K562 (cell line): ENCODE results near the gene PLPP7. TPM values are rescaled to one million over a fixed set of nuclear protein-coding genes. Genes with fewer than 3 reads are reported as not detected.

Experiments
- ATAC-seq: fragments of 200-7000 bp; cut with Tn5 transposase; 3 replicates; pipeline ENCODE4 v1.9.1; 2020; ENCODE audit warnings: moderate library complexity
- BruUV-seq: library from RNA; stranded (reverse); fragments of 400-500 nt; replicated peaks from 2 replicates; lab custom pipeline; 2021; lab: Mats Ljungman, UMichigan
- CTCF ChIA-PET: fragments of 300-600 bp; formaldehyde crosslinking; extraction: SDS; loops from one replicate; lab custom pipeline; 2021; ENCODE audit warnings: low intra/inter-chr PET ratio; lab: Yijun Ruan, JAX
- POLR2A ChIA-PET: fragments of 300-600, 350-650 bp; sonication (Branson Sonifier 250); formaldehyde crosslinking; extraction: SDS; loops from one replicate; lab custom pipeline; 2021; ENCODE audit warnings: antibody characterized with exemption, inconsistent platforms; lab: Yijun Ruan, JAX
- DNase-seq, 4 experiments: peaks; one replicate each; pipeline versions ENCODE4 v3.0.0 to v3.0.0-alpha.2; 2011 to 2018; ENCODE audit warnings: low spot score in 3 of 4, mixed read lengths in 3 of 4; ENCODE audit errors: extremely low read depth in 1 of 4
- FAIRE-seq: peaks from 2 replicates; lab custom pipeline; 2011; peaks lifted over from hg19 to GRCh38; lab: Jason Lieb, UNC
- H2AFZ ChIP-seq: 2 replicates; pipeline ENCODE4 v1.6.0; 2011; ENCODE audit warnings: low read depth, low read length, control low read depth, inconsistent platforms
- H3K27ac ChIP-seq: fragments of 200-600 bp; 3 replicates; pipeline ENCODE4 v1.8.0; 2011; ENCODE audit warnings: low read depth, mild to moderate bottlenecking, control low read depth, inconsistent platforms, low read length, moderate library complexity, mixed read lengths; ENCODE audit errors: extremely low read depth
- H3K27me3 ChIP-seq, 2 experiments: fragments of 300-600 bp in 1 of 2; 2 replicates in 1 of 2; 3 replicates in 1 of 2; pipeline versions ENCODE4 v1.6.0 to v1.8.0; 2011; ENCODE audit warnings: inconsistent platforms in 2 of 2, low read length in 2 of 2, mild to moderate bottlenecking in 1 of 2, mixed read lengths in 1 of 2, moderate library complexity in 1 of 2; ENCODE audit not compliant: control insufficient read depth in 2 of 2, insufficient read depth in 2 of 2
- H3K36me3 ChIP-seq: fragments of 300-600 bp; 3 replicates; pipeline ENCODE4 v1.8.0; 2011; ENCODE audit warnings: mild to moderate bottlenecking, low read length, inconsistent platforms; ENCODE audit not compliant: control insufficient read depth, insufficient read depth
- H3K4me1 ChIP-seq, 2 experiments: fragments of 200-600 bp in 1 of 2; replicated peaks in 1 of 2; 2 replicates in 1 of 2; 3 replicates in 1 of 2; pipeline versions ENCODE4 v1.5.1 to v1.8.0; 2011; ENCODE audit warnings: inconsistent platforms in 2 of 2, low read length in 2 of 2, mild to moderate bottlenecking in 1 of 2, mixed read lengths in 1 of 2, moderate library complexity in 1 of 2; ENCODE audit not compliant: control insufficient read depth in 2 of 2, insufficient read depth in 2 of 2
- H3K4me2 ChIP-seq: 2 replicates; pipeline ENCODE4 v1.6.1; 2011; ENCODE audit warnings: low read length, control low read depth, inconsistent platforms, mixed read lengths; ENCODE audit not compliant: insufficient read depth
- H3K4me3 ChIP-seq: fragments of 200-600 bp; sonication (generic), shearing (Covaris generic); 2 replicates; pipeline ENCODE4 v1.5.1; 2016; ENCODE audit warnings: control low read depth, inconsistent platforms
- H3K79me2 ChIP-seq: fragments of 200-600 bp; 3 replicates; pipeline ENCODE4 v1.8.0; 2011; ENCODE audit warnings: low read length, inconsistent platforms; ENCODE audit not compliant: control insufficient read depth, insufficient read depth
- H3K9ac ChIP-seq, 2 experiments: 2 replicates each; pipeline versions ENCODE4 v1.6.0 to v1.6.1; 2011; ENCODE audit warnings: low read depth in 2 of 2, low read length in 2 of 2, control low read depth in 1 of 2, inconsistent platforms in 1 of 2, mild to moderate bottlenecking in 1 of 2, mixed read lengths in 1 of 2; ENCODE audit not compliant: insufficient read depth in 1 of 2
- H3K9me1 ChIP-seq: one replicate; pipeline ENCODE4 v1.6.0; 2011; ENCODE audit warnings: inconsistent platforms, mild to moderate bottlenecking, low read length, moderate library complexity; ENCODE audit not compliant: control insufficient read depth, insufficient read depth
- H3K9me3 ChIP-seq: replicated peaks from 2 replicates; pipeline ENCODE4 v1.5.1; 2011; ENCODE audit warnings: low read depth, low read length, inconsistent platforms; ENCODE audit not compliant: control insufficient read depth, insufficient read depth
- H4K20me1 ChIP-seq: replicated peaks from 2 replicates; pipeline ENCODE4 v1.6.1; 2011; ENCODE audit warnings: low read length, inconsistent platforms, mixed read lengths; ENCODE audit not compliant: control insufficient read depth, insufficient read depth
- ARID1B ChIP-seq: fragments of 450-650 bp; IDR thresholded peaks from 2 replicates; pipeline ENCODE4 v1.6.1; 2016; ENCODE audit warnings: antibody characterized with exemption, mild to moderate bottlenecking, inconsistent platforms
- E2F3 ChIP-seq: fragments of 250-450 bp; sonication (Bioruptor Pico); IDR thresholded peaks from 2 replicates; pipeline ENCODE4 v1.4.0; 2020; ENCODE audit warnings: mild to moderate bottlenecking
- GABPA ChIP-seq: fragments of 200-800 bp; sonication (Bioruptor generic); conservative IDR thresholded peaks from 2 replicates; pipeline ENCODE4 v1.6.1; 2016; ENCODE audit warnings: low read depth, missing genetic modification characterization, missing compliant biosample characterization
- ILF3 ChIP-seq: fragments of 450-650 bp; IDR thresholded peaks from 2 replicates; pipeline ENCODE4 v1.6.1; 2018; ENCODE audit warnings: antibody characterized with exemption, mild to moderate bottlenecking, moderate library complexity, borderline replicate concordance
- KDM1A ChIP-seq, 2 experiments: fragments of 450-650 bp; IDR thresholded peaks; 2 replicates each; pipeline ENCODE4 v1.6.1; 2016; ENCODE audit warnings: mild to moderate bottlenecking in 2 of 2
- L3MBTL2 ChIP-seq: fragments of 450-650 bp; IDR thresholded peaks from 2 replicates; pipeline ENCODE4 v1.6.1; 2016; ENCODE audit warnings: mild to moderate bottlenecking, moderate library complexity
- MEF2A ChIP-seq: IDR thresholded peaks from 2 replicates; pipeline ENCODE4 v1.6.1; 2011; ENCODE audit warnings: low read depth, mild to moderate bottlenecking, low read length, moderate library complexity; ENCODE audit not compliant: control insufficient read depth
- MEF2D ChIP-seq: conservative IDR thresholded peaks from 2 replicates; pipeline ENCODE4 v1.6.1; 2016; ENCODE audit warnings: low read depth, missing genetic modification characterization, missing compliant biosample characterization
- MTF1 ChIP-seq: fragments of 250-450 bp; sonication (Bioruptor Pico); IDR thresholded peaks from 2 replicates; pipeline ENCODE4 v1.9.0; 2021; ENCODE audit warnings: moderate library complexity, mild to moderate bottlenecking, inconsistent platforms, borderline replicate concordance
- PHF8 ChIP-seq: fragments of 200-600 bp; sonication (generic); IDR thresholded peaks from 2 replicates; pipeline ENCODE4 v1.6.1; 2012; ENCODE audit warnings: mixed run types, mild to moderate bottlenecking, inconsistent platforms, low read length, moderate library complexity, borderline replicate concordance
- SMAD4 ChIP-seq: fragments of 250-450 bp; sonication (Bioruptor Pico); conservative IDR thresholded peaks from 2 replicates; pipeline ENCODE4 v1.8.0; 2021; ENCODE audit warnings: inconsistent platforms, mild to moderate bottlenecking, moderate library complexity
- TCF7L2 ChIP-seq: fragments of 150-350 bp; IDR thresholded peaks from 2 replicates; pipeline ENCODE4 v1.6.1; 2016; ENCODE audit warnings: low read depth, mild to moderate bottlenecking, low read length, moderate library complexity
- TEAD4 ChIP-seq, 2 experiments: sonication (generic) in 1 of 2; formaldehyde crosslinking in 1 of 2; IDR thresholded peaks; 2 replicates each; pipeline versions ENCODE4 v1.6.1 to v1.8.0; 2012 to 2022; ENCODE audit warnings: borderline replicate concordance in 1 of 2, inconsistent platforms in 1 of 2, low read length in 1 of 2, mild to moderate bottlenecking in 1 of 2, missing genetic modification reagents in 1 of 2
- ZFX ChIP-seq: sonication (generic); formaldehyde crosslinking; IDR thresholded peaks from 2 replicates; pipeline ENCODE4 v1.8.0; 2022; ENCODE audit warnings: mild to moderate bottlenecking, missing genetic modification reagents, moderate library complexity
- ZKSCAN8 ChIP-seq: fragments of 200-800 bp; sonication (Bioruptor generic); IDR thresholded peaks from 2 replicates; pipeline ENCODE4 v1.6.1; 2016; ENCODE audit warnings: missing genetic modification characterization, missing compliant biosample characterization
- ZNF518B ChIP-seq: fragments of 250-450 bp; sonication (Bioruptor Pico); IDR thresholded peaks from 2 replicates; pipeline ENCODE4 v1.5.0; 2021; ENCODE audit warnings: mild to moderate bottlenecking, moderate library complexity
- WGBS: fragments of 100-300 bp; shearing (Covaris generic); methylation state at CpG from one replicate; pipeline ENCODE4 v1.1.6; 2016; ENCODE audit warnings: low coverage, mixed read lengths; ENCODE audit not compliant: insufficient coverage; ENCODE audit errors: missing lambda C conversion rate; 5-methylcytosine and 5-hydroxymethylcytosine counted together
- in situ Hi-C: fragments of 300-500 bp; cut with MboI; formaldehyde crosslinking; loops from 4 replicates; pipeline ENCODE4 v1.15.0; 2018; ENCODE audit warnings: inconsistent platforms, mixed read lengths
- intact Hi-C: fragments of 100-400 bp; cut with micrococcal nuclease; formaldehyde crosslinking; loops from 2 replicates; pipeline ENCODE4 v1.14.2; 2022
- polyA plus RNA-seq, 8 experiments: library from polyadenylated mRNA; depleted of rRNA in 4 of 8; stranded (reverse) in 5 of 8; unstranded in 3 of 8; fragments of >200 nt; fragmentation: Nextera tagmentation in 2 of 8; fragmentation: Illumina TruSeq in 1 of 8; extraction: Ambion mirVana in 2 of 8; extraction: Trizol in 1 of 8; gene quantifications; 2 replicates each; pipeline versions ENCODE4 v1.2.1 to v1.2.3, GENCODE V29; 2011 to 2014; ENCODE audit warnings: inconsistent platforms in 1 of 8, missing spikeins in 1 of 8
- total RNA-seq, 7 experiments: library from RNA; depleted of rRNA in 6 of 7; stranded (reverse); fragments of >200 nt in 6 of 7; fragmentation: Illumina TruSeq in 2 of 7; extraction: Trizol in 2 of 7; gene quantifications; 2 replicates each; pipeline versions ENCODE4 v1.2.1 to v1.2.3, GENCODE V29; 2011 to 2021; ENCODE audit warnings: low replicate concordance in 1 of 7
- TF ChIP-seq, protein P1 (sequence below): fragments of 450-650 bp; IDR thresholded peaks from 2 replicates; pipeline ENCODE4 v1.6.1; 2016; ENCODE audit warnings: borderline replicate concordance

PLPP7 gene
- total and polyA plus RNA-seq, 9 of the 15 experiments (the other 6 are each of a cell fraction or from before 2014, with no cell fraction given): 0.09 to 0.93 (median 0.18) TPM; not detected in 4

DNA sequence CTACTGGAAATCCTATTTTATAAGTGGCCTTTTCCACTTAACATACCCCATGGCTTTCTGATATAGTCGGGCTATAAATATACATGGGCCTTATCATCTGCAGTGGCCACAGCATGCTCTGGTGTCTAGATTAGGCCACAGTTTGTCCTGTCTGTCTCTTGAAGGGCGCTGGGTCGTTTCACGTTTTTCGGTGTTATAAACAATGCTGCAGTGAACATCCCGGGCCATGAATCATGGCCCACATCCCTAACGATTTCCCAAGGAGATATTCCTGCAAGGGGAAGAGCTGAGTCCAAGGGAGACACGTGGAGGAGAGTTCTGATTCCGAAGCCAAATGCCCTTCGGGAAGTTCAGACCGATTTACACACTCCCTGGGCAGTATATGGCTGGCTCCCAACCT lies 8.4 kb downstream of the PLPP7 start:
- H3K9ac ChIP-seq: peak overlapping the region in 1 of 2 experiments; percentile 85; a peak in 2 of 4 replicates
- ChIA-PET CTCF (no interaction called here), POLR2A (interaction anchor here (0.6 to 2.5 kb wide), 4 partner anchors 9 to 43 kb away, joined by 3 to 14 read pairs (median 4); partner anchors contain the start of gene PLPP7)
- H3K4me1 ChIP-seq: peaks cover 15 to 53% of the 10 kb centered on the region in 2 experiments; a peak in 4 of 5 replicates
- intact Hi-C loops (no loop called here), in situ Hi-C loops (no loop called here)
- BruUV-seq: no TSS peak
- no peak overlapping the region for H3K4me3 ChIP-seq
- FAIRE-seq (peak; percentile 73), ATAC-seq (peak; percentile 68), DNase-seq (peak in 2 of 4 experiments; percentile 52)
- H3K4me2 ChIP-seq: peak overlapping the region; percentile 45; the same call in 1 of the 2 replicates
- 21% methylated on average over 11 of the region's 11 CpGs for WGBS
- H3K36me3 ChIP-seq: no peaks in the 10 kb centered on the region
- peak overlapping the region; percentile 42; the same call in 1 of the 2 replicates for H2AFZ ChIP-seq
- no peaks in the 10 kb centered on the region for H3K79me2 ChIP-seq
- no peaks in the 10 kb centered on the region for H3K9me3 ChIP-seq
- no peak overlapping the region for H3K27ac ChIP-seq
- H4K20me1 ChIP-seq: no peaks in the 10 kb centered on the region
- no peaks in the 10 kb centered on the region for H3K27me3 ChIP-seq
- peaks cover 4% of the 10 kb centered on the region for H3K9me1 ChIP-seq
- no peak for TF ChIP-seq TCF7L2
- TF ChIP-seq KDM1A (IDR thresholded peaks at IDR 0.05): no peak
- 0 out of 2 replicates have a peak, but pooled peaks have one; percentile 16 for TF ChIP-seq SMAD4 (CRISPR knock-in tag)
- TF ChIP-seq E2F3 (CRISPR knock-in tag): 0 out of 2 replicates have a peak, but pooled peaks have one; percentile 22
- TF ChIP-seq, protein P1, sequence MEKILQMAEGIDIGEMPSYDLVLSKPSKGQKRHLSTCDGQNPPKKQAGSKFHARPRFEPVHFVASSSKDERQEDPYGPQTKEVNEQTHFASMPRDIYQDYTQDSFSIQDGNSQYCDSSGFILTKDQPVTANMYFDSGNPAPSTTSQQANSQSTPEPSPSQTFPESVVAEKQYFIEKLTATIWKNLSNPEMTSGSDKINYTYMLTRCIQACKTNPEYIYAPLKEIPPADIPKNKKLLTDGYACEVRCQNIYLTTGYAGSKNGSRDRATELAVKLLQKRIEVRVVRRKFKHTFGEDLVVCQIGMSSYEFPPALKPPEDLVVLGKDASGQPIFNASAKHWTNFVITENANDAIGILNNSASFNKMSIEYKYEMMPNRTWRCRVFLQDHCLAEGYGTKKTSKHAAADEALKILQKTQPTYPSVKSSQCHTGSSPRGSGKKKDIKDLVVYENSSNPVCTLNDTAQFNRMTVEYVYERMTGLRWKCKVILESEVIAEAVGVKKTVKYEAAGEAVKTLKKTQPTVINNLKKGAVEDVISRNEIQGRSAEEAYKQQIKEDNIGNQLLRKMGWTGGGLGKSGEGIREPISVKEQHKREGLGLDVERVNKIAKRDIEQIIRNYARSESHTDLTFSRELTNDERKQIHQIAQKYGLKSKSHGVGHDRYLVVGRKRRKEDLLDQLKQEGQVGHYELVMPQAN: no peak
- TF ChIP-seq ZFX (CRISPR knock-in tag): peak; percentile 52
- TF ChIP-seq L3MBTL2: peak; percentile 73
- TF ChIP-seq PHF8: no peak
- TF ChIP-seq MEF2A: peak; percentile 79; the same call in 1 of the 2 replicates
- TF ChIP-seq MEF2D (tag): peak; percentile 62; the same call in 1 of the 2 replicates
- no peak for TF ChIP-seq GABPA (tag)
- peak; percentile 58 for TF ChIP-seq TEAD4 (IDR thresholded peaks at IDR 0.05; ENCODE audit: low read length)
- no peak for TF ChIP-seq TEAD4 (CRISPR knock-in tag; IDR thresholded peaks at IDR 0.05; ENCODE audit: borderline replicate concordance)
- TF ChIP-seq MTF1 (CRISPR knock-in tag): no peak
- TF ChIP-seq ILF3: no peak
- TF ChIP-seq ZKSCAN8 (CRISPR knock-in tag): no peak
- peak; percentile 54; the same call in 1 of the 2 replicates for TF ChIP-seq ARID1B
- no peak for TF ChIP-seq ZNF518B (CRISPR knock-in tag)
